PC-3 (cell line): Measurements from ENCODE around the gene GNB3. TPM values are rescaled to one million over a fixed set of nuclear protein-coding genes. Genes with fewer than 3 reads are reported as not detected.
A peak's percentile ranks its signal among the peaks of the same experiment; 100 is the strongest.

Experiments
- ATAC-seq: fragments of 200-7000 bp; cut with Tn5 transposase; 2 replicates; pipeline ENCODE4 v1.9.1; 2020; ENCODE audit warnings: mild to moderate bottlenecking, moderate library complexity
- BruUV-seq: library from RNA; stranded (reverse); fragments of 400-500 nt; replicated peaks from 2 replicates; lab custom pipeline; 2021; lab: Mats Ljungman, UMichigan
- CTCF ChIA-PET: fragments of 300-600 bp; sonication (Branson Sonifier 250); formaldehyde crosslinking; loops from one replicate; lab custom pipeline; 2022; ENCODE audit warnings: antibody characterized with exemption; lab: Charles Lee
- POLR2A ChIA-PET: fragments of 300-600 bp; sonication (Branson Sonifier 250); formaldehyde crosslinking; loops from one replicate; lab custom pipeline; 2022; ENCODE audit warnings: antibody characterized with exemption; ENCODE audit not compliant: unreplicated experiment; lab: Charles Lee
- DNase-seq: peaks from one replicate; pipeline ENCODE4 v3.0.0-alpha.2; 2015
- H2AFZ ChIP-seq: fragments of 300-600 bp; sonication (generic); 2 replicates; pipeline ENCODE4 v1.6.0; 2016; ENCODE audit warnings: antibody characterized with exemption, low read length
- H3F3A ChIP-seq: fragments of 300-600 bp; sonication (generic); one replicate; pipeline ENCODE4 v1.6.0; 2017; ENCODE audit warnings: antibody characterized with exemption, low read length, control low read depth, mild to moderate bottlenecking; ENCODE audit not compliant: unreplicated experiment
- H3K27ac ChIP-seq: fragments of 300-600 bp; sonication (generic); 2 replicates; pipeline ENCODE4 v1.5.1; 2016; ENCODE audit warnings: mild to moderate bottlenecking, low read length
- H3K27me3 ChIP-seq: fragments of 300-600 bp; sonication (generic); 2 replicates; pipeline ENCODE4 v1.6.1; 2016; ENCODE audit warnings: low read length, mixed read lengths
- H3K36me3 ChIP-seq: fragments of 300-600 bp; sonication (generic); 2 replicates; pipeline ENCODE4 v1.6.1; 2016; ENCODE audit warnings: low read depth, mixed run types, low read length, mixed read lengths
- H3K4me1 ChIP-seq: fragments of 300-600 bp; sonication (generic); 2 replicates; pipeline ENCODE4 v1.5.1; 2016; ENCODE audit warnings: low read length; ENCODE audit not compliant: insufficient read depth
- H3K4me2 ChIP-seq: fragments of 300-600 bp; sonication (generic); 2 replicates; pipeline ENCODE4 v1.6.0; 2016; ENCODE audit warnings: low read length
- H3K4me3 ChIP-seq: fragments of 300-600 bp; sonication (generic); 2 replicates; pipeline ENCODE4 v1.5.1; 2016; ENCODE audit warnings: mild to moderate bottlenecking, low read length, mixed read lengths
- H3K79me2 ChIP-seq: fragments of 300-600 bp; sonication (generic); 2 replicates; pipeline ENCODE4 v1.6.1; 2017; ENCODE audit warnings: low read length, mixed read lengths
- H3K9ac ChIP-seq: fragments of 300-600 bp; sonication (generic); 2 replicates; pipeline ENCODE4 v1.6.0; 2016; ENCODE audit warnings: mild to moderate bottlenecking, low read length
- H3K9me2 ChIP-seq: fragments of 300-600 bp; sonication (generic); replicated peaks from 2 replicates; pipeline ENCODE4 v1.6.1; 2016; ENCODE audit warnings: mixed run types, low read length, mixed read lengths
- H3K9me3 ChIP-seq: fragments of 300-600 bp; sonication (generic); 2 replicates; pipeline ENCODE4 v1.6.1; 2016; ENCODE audit warnings: low read length, mixed read lengths
- H4K20me1 ChIP-seq: fragments of 300-600 bp; sonication (generic); 2 replicates; pipeline ENCODE4 v1.6.1; 2016; ENCODE audit warnings: low read length, mixed read lengths
- EZH2 ChIP-seq: fragments of 300-600 bp; sonication (generic); IDR thresholded peaks from one replicate; pipeline ENCODE4 v1.6.1; 2017; ENCODE audit warnings: antibody characterized with exemption, mild to moderate bottlenecking, low read length; ENCODE audit not compliant: unreplicated experiment
- EZH2phosphoT487 ChIP-seq: fragments of 300-600 bp; sonication (generic); IDR thresholded peaks from 2 replicates; pipeline ENCODE4 v1.6.1; 2018; ENCODE audit warnings: mild to moderate bottlenecking, antibody characterized with exemption, low read length, borderline replicate concordance
- intact Hi-C: fragments of 100-400 bp; cut with micrococcal nuclease; formaldehyde crosslinking; loops from 2 replicates; pipeline ENCODE4 v1.9.0; 2023
- total RNA-seq: library from RNA; depleted of rRNA; stranded (reverse); fragments of >200 nt; gene quantifications from 2 replicates; pipeline ENCODE4 v1.2.3, GENCODE V29; 2014
- TF ChIP-seq, protein P1 (sequence below): fragments of 300-600 bp; sonication (generic); conservative IDR thresholded peaks from 2 replicates; pipeline ENCODE4 v1.5.1; 2017; ENCODE audit warnings: antibody characterized with exemption, low read depth, mild to moderate bottlenecking, low read length

Gene GNB3
- total RNA-seq, 1 experiment from 2014 or later, result not detected

- Histone ChIP-seq H3K4me1 (peaks cover 38% of the 10 kb centered on the region), H3K9me3 (no peaks in the 10 kb centered on the region), H3F3A (peaks cover 3% of the 10 kb centered on the region), H3K4me3 (peak within 1 kb of the TSS; percentile 97), H2AFZ (peak within 1 kb of the TSS; percentile 86), H3K27me3 (no peaks in the 10 kb centered on the region), H3K9ac (peak within 1 kb of the TSS; percentile 97), H3K36me3 (peaks cover 27% of the 10 kb centered on the region), H3K27ac (peak within 1 kb of the TSS; percentile 56), H3K79me2 (peaks cover 28% of the 10 kb centered on the region), H3K9me2 (no peaks in the 10 kb centered on the region), H4K20me1 (peaks cover 23% of the 10 kb centered on the region), H3K4me2 (peak within 1 kb of the TSS; percentile 98)
- ChIA-PET POLR2A (interaction anchor here (0.7 kb wide), 1 partner anchor 147 kb away, joined by 6 read pairs; no protein-coding TSS in a partner anchor), CTCF (no interaction called here)
- no TSS peak for BruUV-seq
- intact Hi-C loops, result loop anchor here (5.0 kb wide), 1 partner anchor 60 kb away; the partner anchor contains the start of gene ATN1
- TF ChIP-seq, protein P1, sequence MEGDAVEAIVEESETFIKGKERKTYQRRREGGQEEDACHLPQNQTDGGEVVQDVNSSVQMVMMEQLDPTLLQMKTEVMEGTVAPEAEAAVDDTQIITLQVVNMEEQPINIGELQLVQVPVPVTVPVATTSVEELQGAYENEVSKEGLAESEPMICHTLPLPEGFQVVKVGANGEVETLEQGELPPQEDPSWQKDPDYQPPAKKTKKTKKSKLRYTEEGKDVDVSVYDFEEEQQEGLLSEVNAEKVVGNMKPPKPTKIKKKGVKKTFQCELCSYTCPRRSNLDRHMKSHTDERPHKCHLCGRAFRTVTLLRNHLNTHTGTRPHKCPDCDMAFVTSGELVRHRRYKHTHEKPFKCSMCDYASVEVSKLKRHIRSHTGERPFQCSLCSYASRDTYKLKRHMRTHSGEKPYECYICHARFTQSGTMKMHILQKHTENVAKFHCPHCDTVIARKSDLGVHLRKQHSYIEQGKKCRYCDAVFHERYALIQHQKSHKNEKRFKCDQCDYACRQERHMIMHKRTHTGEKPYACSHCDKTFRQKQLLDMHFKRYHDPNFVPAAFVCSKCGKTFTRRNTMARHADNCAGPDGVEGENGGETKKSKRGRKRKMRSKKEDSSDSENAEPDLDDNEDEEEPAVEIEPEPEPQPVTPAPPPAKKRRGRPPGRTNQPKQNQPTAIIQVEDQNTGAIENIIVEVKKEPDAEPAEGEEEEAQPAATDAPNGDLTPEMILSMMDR, result no peak
- TF ChIP-seq EZH2phosphoT487 (no peak), EZH2 (no peak)
- DNase-seq (peak; percentile 67), ATAC-seq (peak; percentile 57)
Measured at GRCh38 chr12:6867413-6868210, 26.9 kb downstream of the GNB3 start, which contains the start of gene TPI1. Gene TPI1, plus strand, starts transcription at chr12:6867531. Its CDS starts 36 bp downstream, at chr12:6867567.

GRCh38 chr12:6868211-6869048, 27.7 kb downstream of the GNB3 start:
- peaks cover 28% of the 10 kb centered on the region for H3K79me2 ChIP-seq
- ATAC-seq (no peak), DNase-seq (no peak)
- POLR2A ChIA-PET, result no interaction called here
- no peaks in the 10 kb centered on the region for H3K27me3 ChIP-seq
- peaks cover 38% of the 10 kb centered on the region for H3K4me1 ChIP-seq
- CTCF ChIA-PET, result interaction anchor here (1.3 kb wide), 1 partner anchor 16 kb away, joined by 4 read pairs; the partner anchor contains the start of gene USP5
- intact Hi-C loops, result loop anchor here (5.0 kb wide), 1 partner anchor 59 kb away; the partner anchor contains the start of gene ATN1
- no peak overlapping the region for H2AFZ ChIP-seq
- TSS peak; percentile 33 for BruUV-seq
- TF ChIP-seq, protein P1, result peak; percentile 20; the same call in 1 of the 2 replicates
- TF ChIP-seq EZH2, result no peak
- peak overlapping the region; percentile 98 for H3K4me2 ChIP-seq
- H3K9me3 ChIP-seq, result no peaks in the 10 kb centered on the region
- H3K36me3 ChIP-seq, result peaks cover 25% of the 10 kb centered on the region
- no peak overlapping the region for H3K27ac ChIP-seq
- peak overlapping the region; percentile 97 for H3K4me3 ChIP-seq
- H3F3A ChIP-seq, result peaks cover 3% of the 10 kb centered on the region
- H4K20me1 ChIP-seq, result peaks cover 23% of the 10 kb centered on the region
- no peaks in the 10 kb centered on the region for H3K9me2 ChIP-seq
- peak overlapping the region; percentile 97 for H3K9ac ChIP-seq
